ENCODE data around the gene KNSTRN. TPM values are rescaled to one million over a fixed set of nuclear protein-coding genes. Genes with fewer than 3 reads are reported as not detected.

KNSTRN gene
- total and polyA plus RNA-seq, 2 donors (not counting 3 experiments of a cell fraction or from before 2014, with no cell fraction given), result 24.4 to 61.4 TPM

DNA sequence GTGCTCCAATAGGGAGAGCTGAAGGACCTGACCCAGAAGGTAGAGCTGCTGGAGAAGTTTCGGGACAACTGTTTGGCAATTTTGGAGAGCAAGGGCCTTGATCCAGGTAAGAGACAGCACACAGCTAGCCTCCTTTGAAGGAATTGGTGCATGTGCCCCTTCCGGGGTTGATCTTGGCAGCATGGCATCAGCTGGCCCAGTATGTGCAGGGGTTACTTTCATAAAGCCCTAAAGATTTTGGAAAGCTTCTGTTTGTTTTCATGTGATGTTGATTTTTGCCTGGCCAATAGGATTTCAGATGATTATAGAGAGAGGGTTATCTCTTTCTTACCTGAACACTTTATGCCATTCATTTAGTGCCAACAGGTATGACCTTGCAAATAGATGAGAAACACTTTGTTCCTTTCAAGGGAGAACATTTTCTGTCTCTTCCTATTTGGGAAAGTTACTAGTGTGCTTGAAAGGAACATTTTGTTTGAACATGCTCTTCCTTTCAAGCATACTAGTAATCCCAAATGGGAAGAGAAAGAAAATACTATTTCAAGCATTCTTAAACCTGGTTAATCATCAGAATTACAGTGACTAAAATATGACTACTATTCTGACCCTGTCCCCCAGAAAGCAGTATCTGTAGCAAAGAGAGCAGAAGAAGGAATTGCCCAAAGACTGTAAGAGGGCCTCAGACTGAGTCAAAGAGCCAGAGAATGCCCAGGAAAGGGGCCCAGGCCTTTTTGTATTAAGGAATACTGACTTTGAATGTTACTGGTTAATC lies 7.5 kb downstream of the KNSTRN start:
- Histone ChIP-seq H3K9me3 (replicated peaks; ENCODE audit: control insufficient read depth, insufficient read depth, low read length) (no peaks in the 10 kb centered on the region), H3K27ac (ENCODE audit: insufficient read depth, low read depth, low read length) (no peak overlapping the region), H2AFZ (ENCODE audit: low read depth, low read length) (no peak overlapping the region), H4K20me1 (replicated peaks; ENCODE audit: control insufficient read depth, extremely low read depth, insufficient read depth, low read length) (no peaks in the 10 kb centered on the region), H3K4me1 (ENCODE audit: control insufficient read depth, extremely low read depth, insufficient read depth, low read length) (no peaks in the 10 kb centered on the region), H3K9me1 (replicated peaks; ENCODE audit: control insufficient read depth, extremely low read depth, insufficient read depth, low read length) (no peaks in the 10 kb centered on the region), H3K36me3 (ENCODE audit: control insufficient read depth in 2 of 2, extremely low read depth in 1 of 2, insufficient read depth in 2 of 2, low read length in 2 of 2) (peaks cover 21 to 33% of the 10 kb centered on the region in 2 experiments), H3K4me3 (replicated peaks in 1 of 3; ENCODE audit: insufficient read depth in 1 of 3, low read depth in 1 of 3, low read length in 3 of 3) (no peak overlapping the region), H3K27me3 (ENCODE audit: control insufficient read depth in 2 of 2, insufficient read depth in 2 of 2, low read length in 2 of 2) (no peaks in the 10 kb centered on the region), H3K9ac (replicated peaks; ENCODE audit: extremely low read depth, insufficient read depth, low read length) (no peak overlapping the region), H3K79me2 (ENCODE audit: control insufficient read depth, insufficient read depth, low read length) (peaks cover 7% of the 10 kb centered on the region), H3K4me2 (ENCODE audit: insufficient read depth, low read length) (no peak overlapping the region)
- TF ChIP-seq MYC (IDR thresholded peaks at IDR 0.05; ENCODE audit: low read depth, low read length) (no peak), JUN (IDR thresholded peaks at IDR 0.05; ENCODE audit: borderline replicate concordance, insufficient read depth, insufficient read length, low read depth) (no peak), FOS (IDR thresholded peaks at IDR 0.05; ENCODE audit: borderline replicate concordance, insufficient read depth, low read length) (no peak), GATA2 (IDR thresholded peaks at IDR 0.05; ENCODE audit: insufficient read depth, insufficient read length, low read depth, low read length) (no peak), POLR2AphosphoS5 (IDR thresholded peaks at IDR 0.05; ENCODE audit: insufficient read depth, low read depth, low read length) (no peak), EZH2 (IDR thresholded peaks at IDR 0.05; ENCODE audit: borderline replicate concordance, low read depth, low read length, severe bottlenecking) (no peak)
- TF ChIP-seq, protein P1, sequence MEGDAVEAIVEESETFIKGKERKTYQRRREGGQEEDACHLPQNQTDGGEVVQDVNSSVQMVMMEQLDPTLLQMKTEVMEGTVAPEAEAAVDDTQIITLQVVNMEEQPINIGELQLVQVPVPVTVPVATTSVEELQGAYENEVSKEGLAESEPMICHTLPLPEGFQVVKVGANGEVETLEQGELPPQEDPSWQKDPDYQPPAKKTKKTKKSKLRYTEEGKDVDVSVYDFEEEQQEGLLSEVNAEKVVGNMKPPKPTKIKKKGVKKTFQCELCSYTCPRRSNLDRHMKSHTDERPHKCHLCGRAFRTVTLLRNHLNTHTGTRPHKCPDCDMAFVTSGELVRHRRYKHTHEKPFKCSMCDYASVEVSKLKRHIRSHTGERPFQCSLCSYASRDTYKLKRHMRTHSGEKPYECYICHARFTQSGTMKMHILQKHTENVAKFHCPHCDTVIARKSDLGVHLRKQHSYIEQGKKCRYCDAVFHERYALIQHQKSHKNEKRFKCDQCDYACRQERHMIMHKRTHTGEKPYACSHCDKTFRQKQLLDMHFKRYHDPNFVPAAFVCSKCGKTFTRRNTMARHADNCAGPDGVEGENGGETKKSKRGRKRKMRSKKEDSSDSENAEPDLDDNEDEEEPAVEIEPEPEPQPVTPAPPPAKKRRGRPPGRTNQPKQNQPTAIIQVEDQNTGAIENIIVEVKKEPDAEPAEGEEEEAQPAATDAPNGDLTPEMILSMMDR (IDR thresholded peaks at IDR 0.05; ENCODE audit: extremely low read depth in 1 of 2, insufficient read depth in 1 of 2, low read depth in 1 of 2, low read length in 2 of 2), result no peak
- BruUV-seq (replicated peaks), result no TSS peak
- FAIRE-seq (no peak), DNase-seq (ENCODE audit: low read depth, low spot score) (no peak)
- dilution Hi-C loops (cut with MboI; ENCODE audit: extremely low pct_ligation_motif_present, low sequenced_read_pairs), result no loop called here
- CTCF ChIA-PET, result interaction anchor here (0.9 to 1.0 kb wide), 2 partner anchors 32 to 111 kb away, joined by 3 to 4 read pairs; no protein-coding TSS in a partner anchor
- POLR2A ChIA-PET, result no interaction called here
- intact Hi-C loops (cut with micrococcal nuclease), result no loop called here
